Liver (tissue), 9 donors: ENCODE results near the gene OR6C65. TPM values are rescaled to one million over a fixed set of nuclear protein-coding genes. Genes with fewer than 3 reads are reported as not detected.

Experiments used
- DNase-seq: peaks from one replicate; pipeline ENCODE4 v3.0.0-alpha.2; 2017; ENCODE audit warnings: low spot score
- H3K27ac ChIP-seq, 2 donors: one replicate each; pipeline ENCODE4 v1.7.0; 2013; ENCODE audit warnings: inconsistent platforms in 2 of 2, low read length in 2 of 2, control low read depth in 1 of 2, low read depth in 1 of 2, mild to moderate bottlenecking in 1 of 2
- H3K27me3 ChIP-seq, 4 donors: one replicate each; pipeline versions ENCODE4 v1.6.1 to v1.7.0; 2013; ENCODE audit warnings: low read length in 3 of 4, inconsistent platforms in 1 of 4, mild to moderate bottlenecking in 1 of 4, moderate library complexity in 1 of 4; ENCODE audit not compliant: control insufficient read depth in 4 of 4, insufficient read depth in 4 of 4
- H3K36me3 ChIP-seq, 4 donors: one replicate each; pipeline versions ENCODE4 v1.6.1 to v1.7.0; 2013; ENCODE audit warnings: low read length in 3 of 4, mild to moderate bottlenecking in 3 of 4, low read depth in 1 of 4, moderate library complexity in 1 of 4; ENCODE audit not compliant: control insufficient read depth in 4 of 4, insufficient read depth in 3 of 4
- H3K4me1 ChIP-seq, 4 donors: one replicate each; pipeline versions ENCODE4 v1.6.1 to v1.7.0; 2013; ENCODE audit warnings: low read length in 3 of 4, mild to moderate bottlenecking in 3 of 4, moderate library complexity in 1 of 4; ENCODE audit not compliant: control insufficient read depth in 4 of 4, insufficient read depth in 4 of 4
- H3K4me3 ChIP-seq, 3 donors: one replicate each; pipeline versions ENCODE4 v1.6.1 to v1.7.0; 2013; ENCODE audit warnings: low read length in 3 of 3, control low read depth in 1 of 3, low read depth in 1 of 3, mild to moderate bottlenecking in 1 of 3
- H3K9ac ChIP-seq, 2 donors: one replicate each; pipeline ENCODE4 v1.7.0; 2013; ENCODE audit warnings: low read length in 2 of 2, mild to moderate bottlenecking in 2 of 2, moderate library complexity in 2 of 2, control low read depth in 1 of 2, low read depth in 1 of 2
- H3K9me3 ChIP-seq, 4 donors: one replicate each; pipeline versions ENCODE4 v1.6.1 to v1.7.0; 2013; ENCODE audit warnings: low read length in 3 of 4; ENCODE audit not compliant: control insufficient read depth in 4 of 4
- EGR1 ChIP-seq, 2 donors: IDR thresholded peaks; 2 replicates each; pipeline ENCODE4 v1.6.1; 2016 to 2018; ENCODE audit warnings: antibody characterized with exemption in 2 of 2, low read depth in 2 of 2
- FOXA1 ChIP-seq: IDR thresholded peaks from 2 replicates; pipeline ENCODE4 v1.6.1; 2016; ENCODE audit warnings: antibody characterized with exemption
- FOXA2 ChIP-seq: IDR thresholded peaks from 2 replicates; pipeline ENCODE4 v1.6.1; 2016; ENCODE audit warnings: antibody characterized with exemption
- GABPA ChIP-seq, 2 donors: IDR thresholded peaks in 1 of 2; conservative IDR thresholded peaks in 1 of 2; 2 replicates each; pipeline ENCODE4 v1.6.1; 2016; ENCODE audit warnings: antibody characterized with exemption in 2 of 2, mild to moderate bottlenecking in 1 of 2, moderate library complexity in 1 of 2
- HNF4A ChIP-seq, 2 donors: conservative IDR thresholded peaks; 2 replicates each; pipeline ENCODE4 v1.6.1; 2016; ENCODE audit warnings: antibody characterized with exemption in 2 of 2, mild to moderate bottlenecking in 2 of 2
- HNF4G ChIP-seq: IDR thresholded peaks from 2 replicates; pipeline ENCODE4 v1.6.1; 2016; ENCODE audit warnings: antibody characterized with exemption
- JUND ChIP-seq, 2 donors: IDR thresholded peaks; 2 replicates each; pipeline ENCODE4 v1.6.1; 2016; ENCODE audit warnings: antibody characterized with exemption in 2 of 2
- NR2F2 ChIP-seq: IDR thresholded peaks from 2 replicates; pipeline ENCODE4 v1.6.1; 2016; ENCODE audit warnings: antibody characterized with exemption
- RAD21 ChIP-seq, 2 donors: IDR thresholded peaks; 2 replicates each; pipeline ENCODE4 v1.6.1; 2016; ENCODE audit warnings: antibody characterized with exemption in 2 of 2, mild to moderate bottlenecking in 2 of 2
- RXRA ChIP-seq, 2 donors: IDR thresholded peaks; 2 replicates each; pipeline ENCODE4 v1.6.1; 2017 to 2018; ENCODE audit warnings: antibody characterized with exemption in 2 of 2, mild to moderate bottlenecking in 1 of 2
- SP1 ChIP-seq: IDR thresholded peaks from 2 replicates; pipeline ENCODE4 v1.6.1; 2018; ENCODE audit warnings: antibody characterized with exemption, mild to moderate bottlenecking
- TAF1 ChIP-seq: conservative IDR thresholded peaks from 2 replicates; pipeline ENCODE4 v1.6.1; 2016; ENCODE audit warnings: antibody characterized with exemption, mild to moderate bottlenecking
- YY1 ChIP-seq: IDR thresholded peaks from 2 replicates; pipeline ENCODE4 v1.6.1; 2016; ENCODE audit warnings: antibody characterized with exemption, mild to moderate bottlenecking
- WGBS: extraction: QIAGEN DNeasy Blood & Tissue Kit; methylation state at CpG from one replicate; pipeline ENCODE4 v1.1.7; 2013; 5-methylcytosine and 5-hydroxymethylcytosine counted together
- polyA plus RNA-seq, 2 donors: library from polyadenylated mRNA; stranded (reverse) in 1 of 2; unstranded in 1 of 2; fragments of 200-250 nt in 1 of 2; fragments of >200 nt in 1 of 2; fragmentation: Nextera tagmentation in 1 of 2; extraction: Ambion mirVana in 1 of 2; gene quantifications; one replicate each; pipeline versions ENCODE4 v1.2.1 to v1.2.3, GENCODE V29; 2013 to 2015
- total RNA-seq, 2 donors: library from RNA; depleted of rRNA; stranded (reverse); fragments of >200 nt; gene quantifications; one replicate each; pipeline ENCODE4 v1.2.3, GENCODE V29; 2014
- TF ChIP-seq, protein P1 (sequence below): IDR thresholded peaks from 2 replicates; pipeline ENCODE4 v1.6.1; 2016; ENCODE audit warnings: antibody characterized with exemption, mild to moderate bottlenecking
- TF ChIP-seq, protein P2 (sequence below): IDR thresholded peaks from 2 replicates; pipeline ENCODE4 v1.6.1; 2016; ENCODE audit warnings: antibody characterized with exemption
- TF ChIP-seq, protein P3 (sequence below): IDR thresholded peaks from 2 replicates; pipeline ENCODE4 v1.6.1; 2016; ENCODE audit warnings: antibody characterized with exemption
- TF ChIP-seq, protein P4 (sequence below): IDR thresholded peaks from 2 replicates; pipeline ENCODE4 v1.6.1; 2016; ENCODE audit warnings: antibody characterized with exemption
- TF ChIP-seq, protein P5 (sequence below): fragments of 150-350 bp; IDR thresholded peaks from 2 replicates; pipeline ENCODE4 v1.5.1; 2017; ENCODE audit warnings: improper control_type of control experiment, low read depth, low read length; ENCODE audit not compliant: missing input control
- donor health status: healthy.
- donor health status: healthy.
- donor health status: healthy.
- donor health status: healthy.
- donor health status: healthy.

The OR6C65 gene
- total and polyA plus RNA-seq, 4 donors, result not detected

DNA sequence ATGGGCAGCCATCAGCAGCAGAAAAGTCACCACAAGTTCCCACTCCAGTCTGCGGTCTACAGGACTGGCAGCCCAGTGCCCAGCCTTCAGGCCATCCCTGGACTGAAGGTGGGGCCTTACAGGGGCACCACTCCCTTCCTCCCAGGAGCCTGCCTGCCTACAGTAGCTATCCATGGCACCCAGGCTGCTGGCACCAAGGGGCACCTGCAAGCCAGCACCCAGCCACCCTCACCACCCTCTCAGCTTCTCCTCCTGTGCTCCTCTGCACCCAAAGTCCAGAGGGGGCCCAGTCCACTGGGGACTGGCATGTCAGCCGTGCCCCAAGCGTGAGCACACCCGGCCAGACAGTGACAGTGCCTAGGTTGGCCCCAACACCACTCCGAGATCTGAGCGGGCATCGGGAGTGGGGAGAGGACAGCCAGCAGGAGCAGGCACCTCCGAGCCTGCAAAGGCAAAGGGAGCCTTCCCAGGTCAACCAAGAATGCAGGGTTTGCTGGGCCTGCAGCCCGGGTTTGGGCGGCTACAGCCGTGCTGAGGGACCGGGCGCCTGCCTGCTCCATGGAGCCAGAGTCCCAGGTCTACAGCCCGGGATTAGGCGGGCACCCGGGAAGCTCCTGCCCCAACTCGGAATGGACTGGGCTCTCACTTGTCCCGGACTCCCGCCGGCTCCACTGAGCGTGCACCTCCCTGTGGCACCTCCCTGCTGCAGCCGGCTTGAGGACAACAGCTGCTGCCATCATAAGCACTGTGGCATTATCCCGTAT is 8.1 kb upstream of the OR6C65 start (continued):
- TF ChIP-seq, protein P1, sequence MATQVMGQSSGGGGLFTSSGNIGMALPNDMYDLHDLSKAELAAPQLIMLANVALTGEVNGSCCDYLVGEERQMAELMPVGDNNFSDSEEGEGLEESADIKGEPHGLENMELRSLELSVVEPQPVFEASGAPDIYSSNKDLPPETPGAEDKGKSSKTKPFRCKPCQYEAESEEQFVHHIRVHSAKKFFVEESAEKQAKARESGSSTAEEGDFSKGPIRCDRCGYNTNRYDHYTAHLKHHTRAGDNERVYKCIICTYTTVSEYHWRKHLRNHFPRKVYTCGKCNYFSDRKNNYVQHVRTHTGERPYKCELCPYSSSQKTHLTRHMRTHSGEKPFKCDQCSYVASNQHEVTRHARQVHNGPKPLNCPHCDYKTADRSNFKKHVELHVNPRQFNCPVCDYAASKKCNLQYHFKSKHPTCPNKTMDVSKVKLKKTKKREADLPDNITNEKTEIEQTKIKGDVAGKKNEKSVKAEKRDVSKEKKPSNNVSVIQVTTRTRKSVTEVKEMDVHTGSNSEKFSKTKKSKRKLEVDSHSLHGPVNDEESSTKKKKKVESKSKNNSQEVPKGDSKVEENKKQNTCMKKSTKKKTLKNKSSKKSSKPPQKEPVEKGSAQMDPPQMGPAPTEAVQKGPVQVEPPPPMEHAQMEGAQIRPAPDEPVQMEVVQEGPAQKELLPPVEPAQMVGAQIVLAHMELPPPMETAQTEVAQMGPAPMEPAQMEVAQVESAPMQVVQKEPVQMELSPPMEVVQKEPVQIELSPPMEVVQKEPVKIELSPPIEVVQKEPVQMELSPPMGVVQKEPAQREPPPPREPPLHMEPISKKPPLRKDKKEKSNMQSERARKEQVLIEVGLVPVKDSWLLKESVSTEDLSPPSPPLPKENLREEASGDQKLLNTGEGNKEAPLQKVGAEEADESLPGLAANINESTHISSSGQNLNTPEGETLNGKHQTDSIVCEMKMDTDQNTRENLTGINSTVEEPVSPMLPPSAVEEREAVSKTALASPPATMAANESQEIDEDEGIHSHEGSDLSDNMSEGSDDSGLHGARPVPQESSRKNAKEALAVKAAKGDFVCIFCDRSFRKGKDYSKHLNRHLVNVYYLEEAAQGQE, result no peak
- TF ChIP-seq, protein P2, sequence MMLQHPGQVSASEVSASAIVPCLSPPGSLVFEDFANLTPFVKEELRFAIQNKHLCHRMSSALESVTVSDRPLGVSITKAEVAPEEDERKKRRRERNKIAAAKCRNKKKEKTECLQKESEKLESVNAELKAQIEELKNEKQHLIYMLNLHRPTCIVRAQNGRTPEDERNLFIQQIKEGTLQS, result no peak
- TF ChIP-seq, protein P3, sequence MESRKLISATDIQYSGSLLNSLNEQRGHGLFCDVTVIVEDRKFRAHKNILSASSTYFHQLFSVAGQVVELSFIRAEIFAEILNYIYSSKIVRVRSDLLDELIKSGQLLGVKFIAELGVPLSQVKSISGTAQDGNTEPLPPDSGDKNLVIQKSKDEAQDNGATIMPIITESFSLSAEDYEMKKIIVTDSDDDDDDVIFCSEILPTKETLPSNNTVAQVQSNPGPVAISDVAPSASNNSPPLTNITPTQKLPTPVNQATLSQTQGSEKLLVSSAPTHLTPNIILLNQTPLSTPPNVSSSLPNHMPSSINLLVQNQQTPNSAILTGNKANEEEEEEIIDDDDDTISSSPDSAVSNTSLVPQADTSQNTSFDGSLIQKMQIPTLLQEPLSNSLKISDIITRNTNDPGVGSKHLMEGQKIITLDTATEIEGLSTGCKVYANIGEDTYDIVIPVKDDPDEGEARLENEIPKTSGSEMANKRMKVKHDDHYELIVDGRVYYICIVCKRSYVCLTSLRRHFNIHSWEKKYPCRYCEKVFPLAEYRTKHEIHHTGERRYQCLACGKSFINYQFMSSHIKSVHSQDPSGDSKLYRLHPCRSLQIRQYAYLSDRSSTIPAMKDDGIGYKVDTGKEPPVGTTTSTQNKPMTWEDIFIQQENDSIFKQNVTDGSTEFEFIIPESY, result no peak
- TF ChIP-seq HNF4G, result no peak

DNA sequence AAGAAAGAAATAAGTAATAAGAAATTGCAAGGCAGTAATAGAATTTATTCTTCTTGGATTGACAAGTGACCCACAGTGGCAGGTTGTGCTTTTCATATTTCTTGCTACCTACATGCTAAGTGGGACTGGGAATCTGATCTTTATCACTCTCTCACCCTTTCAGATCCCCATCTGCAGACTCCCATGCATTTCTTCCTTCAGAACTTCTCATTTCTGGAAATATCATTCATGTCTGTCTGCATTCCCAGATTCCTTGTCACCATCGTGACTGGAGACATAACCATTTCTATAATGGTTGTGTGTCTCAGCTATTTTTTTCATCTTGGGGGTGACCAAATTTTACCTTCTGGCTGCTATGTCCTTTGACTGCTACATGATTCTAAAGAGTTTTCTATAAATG is 4.0 kb upstream of the OR6C65 start:
- Histone ChIP-seq H3K4me3 (no peak overlapping the region), H3K9ac (no peak overlapping the region), H3K9me3 (no peaks in the 10 kb centered on the region), H3K27ac (no peak overlapping the region), H3K4me1 (no peaks in the 10 kb centered on the region), H3K36me3 (no peaks in the 10 kb centered on the region), H3K27me3 (peaks cover 0 to 8% (median 0%) of the 10 kb centered on the region in 4 donors)
- TF ChIP-seq TAF1 (no peak), JUND (IDR thresholded peaks at IDR 0.05) (no peak), EGR1 (IDR thresholded peaks at IDR 0.05; ENCODE audit: low read depth in 2 of 2) (no peak), FOXA1 (no peak), GABPA (IDR thresholded peaks at IDR 0.05 in 1 of 2, conservative IDR thresholded peaks at IDR 0.05 in 1 of 2) (no peak), SP1 (no peak), HNF4A (conservative IDR thresholded peaks at IDR 0.05) (no peak), RAD21 (IDR thresholded peaks at IDR 0.05) (no peak), YY1 (no peak), NR2F2 (no peak), HNF4G (no peak), RXRA (IDR thresholded peaks at IDR 0.05) (no peak), FOXA2 (no peak)
- TF ChIP-seq, protein P4, sequence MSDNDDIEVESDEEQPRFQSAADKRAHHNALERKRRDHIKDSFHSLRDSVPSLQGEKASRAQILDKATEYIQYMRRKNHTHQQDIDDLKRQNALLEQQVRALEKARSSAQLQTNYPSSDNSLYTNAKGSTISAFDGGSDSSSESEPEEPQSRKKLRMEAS, result no peak
- TF ChIP-seq, protein P1, result no peak
- TF ChIP-seq, protein P3, result no peak
- TF ChIP-seq, protein P5, sequence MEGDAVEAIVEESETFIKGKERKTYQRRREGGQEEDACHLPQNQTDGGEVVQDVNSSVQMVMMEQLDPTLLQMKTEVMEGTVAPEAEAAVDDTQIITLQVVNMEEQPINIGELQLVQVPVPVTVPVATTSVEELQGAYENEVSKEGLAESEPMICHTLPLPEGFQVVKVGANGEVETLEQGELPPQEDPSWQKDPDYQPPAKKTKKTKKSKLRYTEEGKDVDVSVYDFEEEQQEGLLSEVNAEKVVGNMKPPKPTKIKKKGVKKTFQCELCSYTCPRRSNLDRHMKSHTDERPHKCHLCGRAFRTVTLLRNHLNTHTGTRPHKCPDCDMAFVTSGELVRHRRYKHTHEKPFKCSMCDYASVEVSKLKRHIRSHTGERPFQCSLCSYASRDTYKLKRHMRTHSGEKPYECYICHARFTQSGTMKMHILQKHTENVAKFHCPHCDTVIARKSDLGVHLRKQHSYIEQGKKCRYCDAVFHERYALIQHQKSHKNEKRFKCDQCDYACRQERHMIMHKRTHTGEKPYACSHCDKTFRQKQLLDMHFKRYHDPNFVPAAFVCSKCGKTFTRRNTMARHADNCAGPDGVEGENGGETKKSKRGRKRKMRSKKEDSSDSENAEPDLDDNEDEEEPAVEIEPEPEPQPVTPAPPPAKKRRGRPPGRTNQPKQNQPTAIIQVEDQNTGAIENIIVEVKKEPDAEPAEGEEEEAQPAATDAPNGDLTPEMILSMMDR, result no peak
- TF ChIP-seq, protein P2, result no peak
- WGBS, result 80% methylated on average over 1 of the region's 1 CpG
- no peak for DNase-seq
